ENCODE measurements around the gene HS6ST3.

GRCh38 chr13:96816874-96817273 lies 727.0 kb downstream of the HS6ST3 start:
- TF ChIP-seq POLR2A (IDR thresholded peaks at IDR 0.05) (no peak), CTCF (IDR thresholded peaks at IDR 0.05) (no peak)
